Measurements from ENCODE around the gene ARFGAP1.

ARFGAP1 gene

GRCh38 chr20:63272105-63273058, at the start of gene ARFGAP1:
TSS of gene ARFGAP1 (plus strand) at chr20:63272813. CDS start at chr20:63275581, 2,768 bp downstream.
- DNase-seq = peak; percentile 23

- no peak for DNase-seq
Measured at GRCh38 chr20:63223121-63223825, 49.3 kb upstream of the ARFGAP1 start.

DNA sequence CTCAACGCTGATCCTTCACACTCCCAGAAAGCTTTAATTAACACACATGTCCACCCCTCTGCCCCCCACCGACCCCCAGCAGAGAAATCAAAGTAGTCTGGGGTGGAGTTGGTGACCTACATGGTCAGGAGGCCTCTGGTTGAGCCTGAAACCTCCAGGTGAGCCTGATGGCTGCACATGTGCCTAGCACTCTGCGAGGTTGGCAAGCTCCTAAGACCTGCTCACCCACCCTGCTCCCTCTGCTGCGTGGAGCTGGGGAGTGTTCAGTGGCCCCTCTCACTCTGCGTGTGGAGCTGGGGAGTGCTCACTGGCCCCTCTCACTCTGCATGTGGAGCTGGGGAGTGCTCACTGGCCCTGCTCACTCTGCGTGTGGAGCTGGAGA, 48.8 kb upstream of the ARFGAP1 start:
- no peak for DNase-seq

GRCh38 chr20:63224412-63225081, 48.1 kb upstream of the ARFGAP1 start:
- peak; percentile 28 for DNase-seq

DNA sequence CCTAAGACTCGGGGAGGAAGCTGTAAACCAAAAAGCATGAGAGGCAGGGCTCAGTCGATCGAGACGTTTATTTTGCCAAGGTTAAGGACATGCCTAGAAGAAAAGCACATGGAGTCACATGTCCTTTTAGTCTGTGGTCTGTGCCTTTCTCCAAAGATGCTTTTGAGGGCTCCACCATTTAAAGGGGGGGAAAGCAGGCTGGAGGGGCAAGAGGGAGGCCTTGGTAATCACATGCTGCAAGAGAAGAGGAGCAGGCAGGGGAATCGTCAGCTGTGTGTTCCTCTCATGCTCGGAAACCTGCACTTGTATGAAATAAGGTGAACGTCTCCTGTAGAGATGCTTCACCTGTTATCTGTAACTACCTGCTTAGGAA, 47.5 kb upstream of the ARFGAP1 start:
- no peak for DNase-seq

- DNase-seq = no peak
Measured at GRCh38 chr20:63226042-63226943, 46.3 kb upstream of the ARFGAP1 start.

DNA sequence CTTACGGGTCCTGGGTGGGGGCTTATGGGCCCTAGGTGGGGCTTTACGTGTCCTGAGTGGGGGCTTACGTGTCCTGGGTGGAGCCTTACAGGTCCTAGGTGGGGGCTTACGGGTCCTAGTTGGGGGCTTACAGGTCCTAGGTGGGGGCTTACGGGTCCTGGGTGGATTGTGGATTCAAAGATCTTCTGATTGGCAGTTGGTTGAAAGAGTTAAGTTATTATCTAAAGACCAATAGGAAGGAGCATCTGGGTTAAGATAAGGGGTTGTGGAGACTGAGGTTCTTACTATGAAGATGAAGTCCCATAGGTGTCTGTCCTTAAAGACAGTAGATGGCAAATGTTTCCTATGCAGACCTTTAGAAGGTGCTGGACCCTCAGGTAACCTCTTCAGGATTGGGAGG, 45.4 kb upstream of the ARFGAP1 start:
- DNase-seq = no peak

GRCh38 chr20:63228806-63229205, 43.8 kb upstream of the ARFGAP1 start:
- no peak for DNase-seq

- DNase-seq = no peak
Measured at GRCh38 chr20:63230800-63231268, 41.8 kb upstream of the ARFGAP1 start.

GRCh38 chr20:63232235-63233060, 40.2 kb upstream of the ARFGAP1 start:
- no peak for DNase-seq

- DNase-seq = no peak
Measured at GRCh38 chr20:63233061-63233344, 39.6 kb upstream of the ARFGAP1 start.

DNA sequence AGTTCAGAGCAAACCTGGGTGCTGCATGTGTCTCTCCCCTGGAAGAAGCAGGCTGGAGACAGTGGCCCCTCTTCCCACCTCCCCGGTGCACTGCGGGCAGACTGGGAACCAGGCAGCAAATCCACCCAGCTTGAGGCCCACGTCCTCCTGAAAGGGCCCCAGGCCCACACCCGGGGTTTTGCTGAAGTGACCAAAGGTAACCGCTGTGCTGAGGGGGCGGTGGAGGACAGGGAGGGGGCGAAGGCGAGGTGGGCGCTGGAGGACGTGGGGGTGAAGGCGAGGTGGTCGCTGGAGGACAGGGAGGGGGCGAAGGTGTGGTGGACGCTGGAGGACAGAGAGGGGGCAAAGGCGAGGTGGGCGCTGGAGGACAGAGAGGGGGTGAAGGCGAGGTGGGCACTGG, 38.7 kb upstream of the ARFGAP1 start:
- no peak for DNase-seq

DNA sequence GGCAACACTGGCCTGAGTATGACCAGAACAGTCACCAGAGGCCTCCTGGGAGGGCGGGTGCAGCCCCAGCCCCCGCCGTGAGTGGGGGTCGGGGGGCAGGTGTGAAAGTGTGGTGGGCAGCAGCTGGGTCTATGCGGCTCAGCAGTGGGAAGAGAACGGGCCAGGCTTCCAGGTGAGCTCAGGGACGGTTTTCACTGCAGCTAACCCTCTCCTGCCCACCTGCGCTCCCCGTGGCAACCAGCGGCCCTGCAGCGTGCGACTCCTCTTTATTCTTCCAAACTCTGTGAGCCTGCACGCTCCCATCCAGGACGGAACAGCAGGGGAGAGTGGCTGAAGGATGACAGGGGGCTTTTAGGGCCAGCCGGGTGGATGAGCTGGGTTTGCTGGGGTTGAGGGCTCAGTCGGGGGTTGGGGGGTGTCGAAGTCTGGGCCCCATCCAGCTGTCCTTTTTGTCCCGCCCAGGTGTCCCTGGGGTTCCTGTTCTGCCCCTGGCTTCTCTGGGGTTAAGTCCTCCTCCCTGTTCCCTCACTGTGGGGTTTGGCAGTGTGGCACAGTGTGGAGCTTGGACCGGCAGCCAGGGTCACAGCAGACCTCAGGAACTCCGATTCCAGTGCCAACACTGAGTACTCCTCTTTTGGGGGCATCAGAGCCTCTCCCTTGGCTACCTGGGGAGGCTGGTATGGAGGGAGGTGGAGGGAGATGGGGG, 37.8 kb upstream of the ARFGAP1 start:
- no peak for DNase-seq

GRCh38 chr20:63235399-63235983, 37.1 kb upstream of the ARFGAP1 start, which contains the start of gene BIRC7:
TSS of gene BIRC7 (plus strand) at chr20:63235905. CDS start at chr20:63236097, 192 bp downstream.
- no peak for DNase-seq

DNA sequence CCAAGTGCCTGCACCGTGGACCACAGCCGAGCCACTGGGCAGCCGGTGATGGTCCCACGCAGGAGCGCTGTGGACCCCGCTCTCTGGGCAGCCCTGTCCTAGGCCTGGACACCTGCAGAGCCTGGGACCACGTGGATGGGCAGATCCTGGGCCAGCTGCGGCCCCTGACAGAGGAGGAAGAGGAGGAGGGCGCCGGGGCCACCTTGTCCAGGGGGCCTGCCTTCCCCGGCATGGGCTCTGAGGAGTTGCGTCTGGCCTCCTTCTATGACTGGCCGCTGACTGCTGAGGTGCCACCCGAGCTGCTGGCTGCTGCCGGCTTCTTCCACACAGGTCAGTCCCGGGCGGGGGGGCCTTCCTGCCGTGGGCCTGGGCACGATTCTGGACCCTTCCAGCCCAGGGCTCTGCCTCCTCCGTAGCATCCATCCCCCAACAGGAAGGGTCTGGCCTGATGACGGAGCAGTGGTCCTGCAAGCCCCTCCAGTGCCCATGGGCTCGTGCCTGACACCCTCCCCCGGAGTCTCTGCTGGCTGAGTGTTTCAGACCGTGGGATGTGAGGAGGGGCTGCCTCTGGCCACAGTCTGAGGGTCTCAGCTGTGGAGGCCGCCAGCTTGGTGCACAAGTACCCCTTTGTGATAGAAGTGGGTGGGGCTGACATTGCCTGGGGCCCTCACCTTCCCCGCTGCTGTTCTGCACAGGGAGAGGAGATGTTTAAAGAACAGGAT, 36.3 kb upstream of the ARFGAP1 start:
- DNase-seq = no peak

DNA sequence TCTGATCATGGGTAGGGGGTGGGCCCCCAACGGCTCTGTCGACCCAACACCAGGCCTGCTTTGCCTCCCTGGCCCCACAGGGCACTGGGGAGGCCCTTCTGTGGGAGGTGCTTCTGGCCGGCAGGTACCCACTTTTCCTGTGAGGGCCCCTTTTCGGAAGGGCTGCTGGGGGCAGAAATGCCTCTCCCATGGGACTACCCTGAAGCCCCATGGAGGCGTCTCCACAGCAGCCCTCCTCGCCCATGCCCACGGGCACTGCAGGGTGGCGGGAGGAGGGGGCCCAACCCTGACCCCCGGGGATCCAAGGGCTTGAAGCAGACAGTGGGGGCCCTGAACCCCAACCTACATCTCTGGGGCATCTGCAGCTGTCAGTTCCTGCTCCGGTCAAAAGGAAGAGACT, 34.6 kb upstream of the ARFGAP1 start:
- no peak for DNase-seq

GRCh38 chr20:63238514-63239125, 34.0 kb upstream of the ARFGAP1 start:
- DNase-seq = no peak

DNA sequence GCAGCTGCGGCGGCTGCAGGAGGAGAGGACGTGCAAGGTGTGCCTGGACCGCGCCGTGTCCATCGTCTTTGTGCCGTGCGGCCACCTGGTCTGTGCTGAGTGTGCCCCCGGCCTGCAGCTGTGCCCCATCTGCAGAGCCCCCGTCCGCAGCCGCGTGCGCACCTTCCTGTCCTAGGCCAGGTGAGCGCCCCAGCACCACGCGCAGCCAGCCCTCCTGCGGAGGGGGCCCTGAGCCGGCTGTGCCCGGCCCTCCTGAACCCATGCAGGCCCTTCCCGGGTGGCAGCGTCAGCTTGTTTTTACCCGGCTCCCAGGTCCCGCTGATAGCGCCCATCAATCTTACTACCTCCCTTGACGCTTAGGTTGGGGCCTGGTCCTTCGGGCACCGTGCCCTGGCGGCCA, 33.2 kb upstream of the ARFGAP1 start:
- no peak for DNase-seq

DNA sequence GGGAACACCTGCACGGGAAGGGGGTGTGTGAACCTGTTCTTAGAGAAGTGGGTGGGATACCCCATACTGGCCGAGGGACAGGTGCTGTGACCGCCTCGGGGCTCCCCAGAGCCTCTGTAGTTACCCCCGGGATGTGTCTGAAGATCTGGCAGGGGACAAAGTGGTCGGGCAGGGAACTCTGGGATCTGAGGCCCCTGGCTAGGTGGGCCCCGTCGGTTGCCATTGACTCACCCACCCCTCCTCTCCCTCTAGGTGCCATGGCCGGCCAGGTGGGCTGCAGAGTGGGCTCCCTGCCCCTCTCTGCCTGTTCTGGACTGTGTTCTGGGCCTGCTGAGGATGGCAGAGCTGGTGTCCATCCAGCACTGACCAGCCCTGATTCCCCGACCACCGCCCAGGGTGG, 32.6 kb upstream of the ARFGAP1 start:
- DNase-seq = no peak
